Kidney epithelial cell (primary cell): Measurements from ENCODE around the gene SULT4A1. TPM values are rescaled to one million over a fixed set of nuclear protein-coding genes. Genes with fewer than 3 reads are reported as not detected.

ENCODE experiments used
- DNase-seq: peaks from one replicate; pipeline ENCODE4 v3.0.0-alpha.2; 2010; ENCODE audit warnings: low read depth
- H3K27me3 ChIP-seq: 2 replicates; pipeline ENCODE4 v1.6.0; 2011; ENCODE audit warnings: low read length; ENCODE audit not compliant: control insufficient read depth, insufficient read depth
- H3K36me3 ChIP-seq: 2 replicates; pipeline ENCODE4 v1.5.1; 2011; ENCODE audit warnings: low read length; ENCODE audit not compliant: control insufficient read depth, insufficient read depth
- H3K4me3 ChIP-seq: 2 replicates; pipeline ENCODE4 v1.5.1; 2011; ENCODE audit warnings: low read depth, mild to moderate bottlenecking, control low read depth, low read length
- CTCF ChIP-seq: IDR thresholded peaks from 2 replicates; pipeline ENCODE4 v1.5.1; 2011; ENCODE audit warnings: mild to moderate bottlenecking, moderate library complexity, low read length, control low read depth, inconsistent platforms; ENCODE audit not compliant: insufficient read depth, poor library complexity, severe bottlenecking
- total RNA-seq: library from RNA; depleted of rRNA; stranded (reverse); fragments of >200 nt; gene quantifications from 2 replicates; pipeline ENCODE4 v1.2.3, GENCODE V29; 2015

Gene SULT4A1
- total RNA-seq, 1 donor from 2014 or later: 1.8 TPM

DNA sequence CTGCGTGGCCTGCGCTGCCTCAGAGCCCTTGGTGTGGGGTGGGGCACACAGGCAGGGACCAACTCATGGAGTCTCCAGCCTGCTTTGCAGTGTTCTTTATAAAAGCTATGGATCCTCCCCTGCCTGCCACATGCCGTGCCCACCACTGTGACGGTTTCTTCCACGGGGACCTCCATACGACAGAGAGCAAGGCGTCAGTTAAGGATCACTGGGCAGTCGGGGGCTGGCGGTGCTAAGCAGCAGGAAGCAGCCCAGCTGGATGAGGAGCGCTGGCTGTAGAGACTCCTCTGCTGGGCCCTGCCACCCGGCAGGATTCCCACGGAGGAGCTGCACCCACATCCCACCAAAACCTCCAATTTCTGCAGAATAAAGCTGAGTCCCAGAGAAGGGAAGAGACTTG lies 27.1 kb downstream of the SULT4A1 start:
- no peak for TF ChIP-seq CTCF
- Histone ChIP-seq H3K27me3 (peaks cover 20% of the 10 kb centered on the region), H3K36me3 (no peaks in the 10 kb centered on the region), H3K4me3 (no peak overlapping the region)
- no peak for DNase-seq

- TF ChIP-seq CTCF: no peak
- peaks cover 20% of the 10 kb centered on the region for H3K27me3 ChIP-seq
- DNase-seq: no peak
Measured at GRCh38 chr22:43833286-43834240, 28.8 kb downstream of the SULT4A1 start.

GRCh38 chr22:43832393-43833265 lies 29.7 kb downstream of the SULT4A1 start:
- TF ChIP-seq CTCF: no peak
- H3K4me3 ChIP-seq: no peak overlapping the region
- DNase-seq: no peak
- peaks cover 20% of the 10 kb centered on the region for H3K27me3 ChIP-seq
- H3K36me3 ChIP-seq: no peaks in the 10 kb centered on the region

More at GRCh38 chr22:43833286-43834240, 28.8 kb downstream of the SULT4A1 start:
- H3K36me3 ChIP-seq: no peaks in the 10 kb centered on the region
- no peak overlapping the region for H3K4me3 ChIP-seq

GRCh38 chr22:43831561-43832392 lies 30.5 kb downstream of the SULT4A1 start:
- no peak for DNase-seq
- H3K36me3 ChIP-seq: no peaks in the 10 kb centered on the region
- no peak for TF ChIP-seq CTCF

DNA sequence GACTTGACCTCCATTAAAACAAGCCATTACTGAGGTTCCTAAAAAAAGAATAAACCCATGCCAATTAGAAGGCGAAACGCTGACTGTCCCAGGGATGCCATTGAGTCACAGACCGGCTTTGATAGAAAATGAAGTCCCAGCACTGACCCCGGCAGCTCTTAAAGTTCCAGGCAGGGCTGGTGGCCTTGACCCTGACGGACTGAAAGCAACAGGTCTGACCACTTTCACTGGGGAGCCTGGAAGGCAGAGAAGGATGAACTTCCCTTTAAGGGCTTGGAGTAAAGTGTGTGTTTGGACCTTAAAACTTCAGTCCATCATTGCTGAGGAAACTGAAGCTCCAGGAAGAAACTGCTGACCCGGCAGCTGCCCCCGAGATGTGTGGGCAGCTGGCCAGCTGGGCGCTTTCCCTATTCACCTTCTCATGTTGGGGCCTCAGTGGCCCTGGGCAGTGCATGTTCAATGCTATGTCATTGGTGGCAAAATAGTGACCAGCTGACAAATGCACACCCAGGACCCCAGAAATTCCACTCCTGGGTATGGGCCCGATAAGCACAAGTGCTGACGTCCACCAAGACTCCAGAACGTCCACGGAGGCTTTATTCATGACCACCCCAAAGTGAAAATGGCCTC lies 31.3 kb downstream of the SULT4A1 start:
- DNase-seq: no peak
- peaks cover 20% of the 10 kb centered on the region for H3K27me3 ChIP-seq
- no peak for TF ChIP-seq CTCF
- H3K36me3 ChIP-seq: no peaks in the 10 kb centered on the region
- H3K4me3 ChIP-seq: no peak overlapping the region

More at GRCh38 chr22:43831561-43832392, 30.5 kb downstream of the SULT4A1 start:
- Histone ChIP-seq H3K27me3 (peaks cover 20% of the 10 kb centered on the region), H3K4me3 (no peak overlapping the region)
